Measurements from ENCODE around the gene SPATS2.
"Not testable (repeated sequence)": the region's sequence is repeated elsewhere in the genome, so short reads cannot be mapped to it uniquely, and the experiment has no call there.

Gene SPATS2
- 5.8 to 13.3 (median 7.6) reads per million in 9 experiments for total RNA-seq

DNA sequence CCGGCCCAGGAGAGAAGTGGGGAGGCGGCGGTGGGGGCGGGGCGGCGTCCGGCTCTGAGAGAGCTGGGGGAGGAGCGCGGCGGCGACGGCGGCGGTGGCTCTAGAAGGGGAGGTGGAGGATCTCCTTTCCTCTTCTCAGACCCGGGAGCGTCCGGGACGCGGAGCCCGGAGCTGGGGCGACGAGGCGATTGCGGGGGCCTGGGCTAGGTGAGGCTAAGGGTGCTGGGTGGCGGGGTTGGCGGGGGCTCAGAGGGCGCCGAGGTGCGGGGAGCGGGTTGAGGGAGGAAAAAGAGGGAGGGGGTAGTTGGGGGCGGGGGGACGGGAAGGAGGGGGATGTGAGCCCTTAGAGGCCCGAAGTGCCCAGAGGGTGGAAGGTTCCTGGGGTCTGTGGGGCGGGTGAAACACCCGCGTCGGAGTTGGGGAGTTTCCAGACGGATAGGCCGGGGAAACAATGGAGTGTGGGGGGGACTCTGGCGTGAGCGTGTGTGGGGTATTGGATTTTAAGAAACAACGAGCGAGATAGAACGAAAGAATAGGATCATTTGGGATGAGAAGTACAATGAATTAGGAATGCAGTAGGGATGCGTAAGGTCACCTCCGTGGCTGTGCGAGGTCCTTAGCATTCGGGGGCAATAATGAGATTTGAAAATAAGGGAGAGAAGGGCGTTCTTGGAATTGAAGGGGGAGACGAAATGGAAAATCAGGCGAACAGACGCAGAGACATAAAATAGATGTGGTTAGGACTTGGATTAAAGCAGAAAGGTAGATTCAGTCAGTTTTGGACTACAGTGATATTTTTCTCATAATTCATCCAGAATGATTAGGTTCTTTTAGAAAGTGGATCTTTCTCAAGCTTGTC, at the start of gene SPATS2:
SPATS2 (plus strand) TSS at position 82 of the 859 bp plus-strand sequence. CDS start 93,551 bp downstream, outside the sequence.
- Mint-ChIP-seq H3K36me3 (ENCODE audit: insufficient read depth) (peaks cover 12% of the 10 kb centered on the region), H3K4me1 (ENCODE audit: low read depth in 2 of 2) (peaks cover 12 to 19% of the 10 kb centered on the region in 2 donors), H3K27ac (peak within 1 kb of the TSS; percentile 56 to 94), H3K9me3 (no peaks in the 10 kb centered on the region), H3K27me3 (no peaks in the 10 kb centered on the region), H3K4me3 (peak within 1 kb of the TSS; percentile 73 to 95)
- no peak for DNase-seq
- ATAC-seq (replicated peaks) = no peak

DNA sequence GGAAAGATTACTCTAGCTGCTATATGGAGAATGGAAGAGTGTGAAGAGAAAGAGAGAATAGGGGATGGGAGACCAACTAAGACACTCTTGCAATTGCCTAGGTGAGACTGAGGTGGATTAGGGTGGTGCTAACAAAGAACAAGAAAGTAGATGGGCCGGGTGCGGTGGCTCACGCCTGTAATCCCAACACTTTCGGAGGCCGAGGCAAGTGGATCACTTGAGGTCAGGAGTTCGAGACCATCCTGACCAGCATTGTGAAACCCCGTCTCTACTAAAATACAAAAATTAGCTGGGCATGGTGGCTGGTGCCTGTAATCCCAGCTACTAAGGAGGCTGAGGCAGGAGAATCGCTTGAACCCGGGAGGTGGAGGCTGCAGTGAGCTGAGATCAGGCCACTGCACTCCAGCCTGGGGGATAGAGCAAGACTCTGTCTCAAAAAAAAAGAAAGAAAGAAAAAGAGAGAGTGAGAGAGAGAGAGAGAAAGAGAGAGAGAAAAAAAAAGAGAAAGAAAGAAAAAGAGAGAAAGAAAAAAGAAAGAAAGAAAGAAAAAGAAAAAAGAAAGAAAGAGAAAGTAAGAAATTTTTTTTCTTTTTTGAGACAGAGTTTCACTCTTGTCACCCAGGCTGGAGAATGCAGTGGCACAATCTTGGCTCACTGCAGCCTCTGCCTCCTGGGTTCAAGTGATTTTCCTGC, 46.7 kb upstream of the SPATS2 start:
- Mint-ChIP-seq H3K36me3 (ENCODE audit: insufficient read depth) (peaks cover 12% of the 10 kb centered on the region), H3K4me3 (peak overlapping the region in 1 of 2 donors; percentile 55), H3K4me1 (ENCODE audit: low read depth in 2 of 2) (peaks cover 11 to 12% of the 10 kb centered on the region in 2 donors)
- not testable (repeated sequence) for H3K9me3 Mint-ChIP-seq; H3K27me3 Mint-ChIP-seq; DNase-seq; H3K27ac Mint-ChIP-seq; ATAC-seq (replicated peaks)

DNA sequence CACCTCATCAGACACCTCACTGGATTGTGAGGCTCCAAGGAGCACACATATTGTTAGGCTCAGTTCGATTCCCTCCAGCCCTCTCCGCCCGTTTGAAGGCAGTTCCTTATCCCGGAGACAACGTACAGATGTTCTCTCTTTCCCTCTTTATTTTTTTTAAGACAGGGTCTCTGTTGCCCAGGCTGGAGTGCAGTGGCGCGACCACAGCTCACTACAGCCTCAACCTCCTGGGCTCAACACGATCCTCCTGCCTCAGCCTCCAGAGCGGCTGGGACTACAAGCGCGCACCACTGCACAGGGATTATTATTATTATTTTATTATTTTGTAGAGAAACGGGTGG, 44.9 kb upstream of the SPATS2 start:
- no peaks in the 10 kb centered on the region for H3K9me3 Mint-ChIP-seq
- H3K4me3 Mint-ChIP-seq = peak overlapping the region; percentile 87 to 92
- H3K27me3 Mint-ChIP-seq = no peaks in the 10 kb centered on the region
- no peak for DNase-seq
- H3K36me3 Mint-ChIP-seq (ENCODE audit: insufficient read depth) = peaks cover 10% of the 10 kb centered on the region
- H3K27ac Mint-ChIP-seq = peak overlapping the region in 1 of 2 donors; percentile 55
- no peak for ATAC-seq (replicated peaks)
- peaks cover 11 to 12% of the 10 kb centered on the region in 2 donors for H3K4me1 Mint-ChIP-seq (ENCODE audit: low read depth in 2 of 2)

DNA sequence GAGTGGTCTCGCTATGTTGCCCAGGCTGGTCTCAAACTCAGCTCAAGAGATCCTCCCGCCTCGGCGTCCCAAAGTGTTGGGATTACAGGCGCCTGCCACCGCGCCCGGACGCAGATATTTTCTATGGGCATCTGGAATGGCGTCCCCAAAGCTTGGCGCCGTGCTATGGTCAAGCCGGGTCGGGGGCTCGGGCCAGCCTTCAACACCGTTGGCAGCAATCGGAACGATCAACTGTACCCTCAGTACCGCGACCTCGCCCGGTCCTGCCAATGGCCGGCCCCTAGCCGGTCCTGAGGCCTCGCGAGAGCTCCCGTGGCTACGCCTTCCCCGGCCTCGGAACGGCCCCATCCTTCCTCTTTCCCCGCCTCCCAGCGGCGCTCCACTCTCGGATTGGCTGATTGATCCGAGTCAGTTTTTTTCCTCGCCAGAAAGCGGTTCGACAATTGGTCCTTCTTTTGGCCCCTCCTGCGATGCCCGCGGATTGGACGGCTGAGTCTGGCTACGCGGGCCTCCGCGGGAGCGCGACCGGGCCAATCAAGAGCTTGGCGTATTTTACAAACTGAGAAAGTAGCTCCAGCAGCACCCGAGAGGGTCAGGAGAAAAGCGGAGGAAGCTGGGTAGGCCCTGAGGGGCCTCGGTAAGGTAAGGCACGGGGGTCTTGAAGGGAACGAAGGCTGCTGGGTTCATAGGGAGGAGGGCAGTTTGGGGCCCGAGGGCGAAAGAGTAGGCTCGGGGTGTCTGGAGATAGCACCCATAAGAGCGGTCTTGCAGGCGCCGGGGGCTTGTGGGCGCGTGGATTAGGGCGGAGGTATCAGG, 44.3 kb upstream of the SPATS2 start, which contains the start of gene TROAP:
TROAP (plus strand) TSS at position 548 of the 816 bp plus-strand sequence. CDS start 354 bp downstream, outside the sequence.
- Mint-ChIP-seq H3K27ac (peak within 1 kb of the TSS in 1 of 2 donors; percentile 55), H3K9me3 (no peaks in the 10 kb centered on the region), H3K4me3 (peak within 1 kb of the TSS; percentile 87 to 92), H3K4me1 (ENCODE audit: low read depth in 2 of 2) (peaks cover 11 to 12% of the 10 kb centered on the region in 2 donors), H3K36me3 (ENCODE audit: insufficient read depth) (peaks cover 12% of the 10 kb centered on the region), H3K27me3 (no peaks in the 10 kb centered on the region)
- ATAC-seq (replicated peaks) (peak; percentile 96), DNase-seq (peak; percentile 96 to 97 (median 96))

DNA sequence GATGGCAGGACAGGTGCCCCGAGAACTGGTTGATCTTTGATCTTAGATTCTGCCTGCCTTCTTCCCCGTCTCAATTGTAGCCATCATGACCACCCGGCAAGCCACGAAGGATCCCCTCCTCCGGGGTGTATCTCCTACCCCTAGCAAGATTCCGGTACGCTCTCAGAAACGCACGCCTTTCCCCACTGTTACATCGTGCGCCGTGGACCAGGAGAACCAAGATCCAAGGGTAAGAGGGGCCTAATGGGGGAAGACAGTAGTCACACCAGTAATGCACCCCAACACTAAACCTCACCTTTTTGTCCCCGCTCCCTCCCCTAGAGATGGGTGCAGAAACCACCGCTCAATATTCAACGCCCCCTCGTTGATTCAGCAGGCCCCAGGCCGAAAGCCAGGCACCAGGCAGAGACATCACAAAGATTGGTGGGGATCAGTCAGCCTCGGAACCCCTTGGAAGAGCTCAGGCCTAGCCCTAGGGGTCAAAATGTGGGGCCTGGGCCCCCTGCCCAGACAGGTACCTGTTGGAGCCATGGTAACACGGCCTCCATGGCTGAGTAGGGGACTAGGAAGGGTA, 43.7 kb upstream of the SPATS2 start:
- peaks cover 13% of the 10 kb centered on the region for H3K36me3 Mint-ChIP-seq (ENCODE audit: insufficient read depth)
- no peaks in the 10 kb centered on the region for H3K27me3 Mint-ChIP-seq
- ATAC-seq (replicated peaks) (no peak), DNase-seq (no peak)
- H3K4me1 Mint-ChIP-seq (ENCODE audit: low read depth in 2 of 2) = peaks cover 11 to 12% of the 10 kb centered on the region in 2 donors
- H3K4me3 Mint-ChIP-seq = peak overlapping the region; percentile 87 to 92
- H3K27ac Mint-ChIP-seq = peak overlapping the region in 1 of 2 donors; percentile 55
- no peaks in the 10 kb centered on the region for H3K9me3 Mint-ChIP-seq

DNA sequence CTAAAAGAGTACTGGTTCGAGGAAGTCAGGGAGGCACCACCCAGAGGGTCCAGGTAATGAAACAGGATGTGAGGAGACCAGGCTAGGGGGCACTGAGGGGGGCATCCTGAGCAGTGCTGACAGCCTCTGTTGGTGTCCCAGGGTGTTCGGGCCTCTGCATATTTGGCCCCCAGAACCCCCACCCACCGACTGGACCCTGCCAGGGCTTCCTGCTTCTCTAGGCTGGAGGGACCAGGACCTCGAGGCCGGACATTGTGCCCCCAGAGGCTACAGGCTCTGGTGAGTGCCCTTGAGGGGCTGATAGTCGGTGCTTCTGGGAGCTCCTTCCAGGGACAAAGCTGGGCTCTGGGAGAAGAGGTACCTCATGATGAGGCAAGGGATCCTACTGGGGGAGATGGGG, 41.7 kb upstream of the SPATS2 start:
- H3K36me3 Mint-ChIP-seq (ENCODE audit: insufficient read depth) = peaks cover 13% of the 10 kb centered on the region
- H3K4me1 Mint-ChIP-seq (ENCODE audit: low read depth in 2 of 2) = peaks cover 11 to 12% of the 10 kb centered on the region in 2 donors
- DNase-seq (no peak), ATAC-seq (replicated peaks) (no peak)
- no peak overlapping the region for H3K4me3 Mint-ChIP-seq
- H3K27ac Mint-ChIP-seq = peak overlapping the region in 1 of 2 donors; percentile 13
- H3K27me3 Mint-ChIP-seq = no peaks in the 10 kb centered on the region
- H3K9me3 Mint-ChIP-seq = no peaks in the 10 kb centered on the region

DNA sequence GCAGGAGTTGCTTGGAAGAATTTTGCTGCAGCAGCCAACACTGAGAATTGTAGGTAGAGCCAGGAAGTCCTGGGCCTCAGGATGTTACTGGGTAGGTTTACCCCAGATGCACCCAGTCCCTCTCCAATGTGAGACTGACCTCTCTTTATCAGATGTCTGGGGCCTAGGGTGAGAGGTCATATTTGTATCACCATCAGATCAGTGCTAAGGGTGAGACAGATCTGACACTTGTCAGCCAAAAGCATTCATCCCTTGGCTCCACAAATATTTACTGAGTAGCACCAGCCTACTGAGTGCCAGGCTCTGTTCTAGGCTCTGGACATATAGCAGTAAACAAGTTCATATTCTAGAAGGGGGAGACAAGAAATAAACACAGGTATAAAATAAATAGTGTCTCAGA, 39.9 kb upstream of the SPATS2 start:
- no peak for DNase-seq
- peaks cover 14% of the 10 kb centered on the region for H3K36me3 Mint-ChIP-seq (ENCODE audit: insufficient read depth)
- no peak overlapping the region for H3K27ac Mint-ChIP-seq
- H3K27me3 Mint-ChIP-seq = peaks cover 0 to 15% of the 10 kb centered on the region in 2 donors
- no peaks in the 10 kb centered on the region for H3K9me3 Mint-ChIP-seq
- no peak for ATAC-seq (replicated peaks)
- peaks cover 6 to 7% of the 10 kb centered on the region in 2 donors for H3K4me1 Mint-ChIP-seq (ENCODE audit: low read depth in 2 of 2)
- H3K4me3 Mint-ChIP-seq = no peak overlapping the region

DNA sequence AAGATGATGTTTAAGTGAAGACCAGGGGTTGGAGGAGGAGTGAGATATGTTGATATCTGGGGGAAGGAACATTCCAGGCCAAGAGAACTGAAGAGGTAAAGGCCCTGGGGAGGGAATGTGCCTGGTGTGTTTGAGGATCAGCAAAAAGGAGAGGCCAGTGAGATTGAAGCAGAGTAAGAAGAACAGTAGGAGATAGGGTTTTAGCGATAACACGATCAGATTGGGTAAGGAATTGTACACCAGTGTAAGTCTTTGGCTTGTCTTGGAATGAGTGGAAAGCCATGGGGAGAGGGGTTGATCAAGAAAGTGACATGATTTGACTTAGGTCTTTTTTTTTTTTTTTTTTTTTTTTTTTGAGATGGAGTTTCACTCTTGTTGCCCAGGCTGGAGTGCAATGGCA, 39.4 kb upstream of the SPATS2 start:
- DNase-seq (no peak), ATAC-seq (replicated peaks) (no peak)
- Mint-ChIP-seq H3K27ac (no peak overlapping the region), H3K36me3 (ENCODE audit: insufficient read depth) (peaks cover 10% of the 10 kb centered on the region), H3K27me3 (peaks cover 5 to 20% of the 10 kb centered on the region in 2 donors), H3K9me3 (no peaks in the 10 kb centered on the region), H3K4me1 (ENCODE audit: low read depth in 2 of 2) (peaks cover 6 to 9% of the 10 kb centered on the region in 2 donors), H3K4me3 (no peak overlapping the region)

DNA sequence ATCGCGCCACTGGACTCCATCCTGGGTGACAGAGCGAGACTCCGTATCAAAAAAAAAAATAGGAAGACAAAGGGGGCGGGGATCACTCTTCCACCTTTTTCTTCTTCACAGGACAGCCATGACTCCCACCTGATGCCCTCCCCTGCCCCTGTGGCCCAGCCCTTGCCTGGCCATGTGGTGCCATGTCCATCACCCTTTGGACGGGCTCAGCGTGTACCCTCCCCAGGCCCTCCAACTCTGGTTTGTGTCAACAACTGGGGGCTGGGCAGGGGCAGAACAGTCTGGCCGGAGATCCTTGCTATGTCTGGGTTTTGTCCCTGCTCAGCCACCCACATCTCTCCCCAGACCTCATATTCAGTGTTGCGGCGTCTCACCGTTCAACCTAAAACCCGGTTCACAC, 38.4 kb upstream of the SPATS2 start:
- peaks cover 2 to 8% of the 10 kb centered on the region in 2 donors for H3K4me1 Mint-ChIP-seq (ENCODE audit: low read depth in 2 of 2)

DNA sequence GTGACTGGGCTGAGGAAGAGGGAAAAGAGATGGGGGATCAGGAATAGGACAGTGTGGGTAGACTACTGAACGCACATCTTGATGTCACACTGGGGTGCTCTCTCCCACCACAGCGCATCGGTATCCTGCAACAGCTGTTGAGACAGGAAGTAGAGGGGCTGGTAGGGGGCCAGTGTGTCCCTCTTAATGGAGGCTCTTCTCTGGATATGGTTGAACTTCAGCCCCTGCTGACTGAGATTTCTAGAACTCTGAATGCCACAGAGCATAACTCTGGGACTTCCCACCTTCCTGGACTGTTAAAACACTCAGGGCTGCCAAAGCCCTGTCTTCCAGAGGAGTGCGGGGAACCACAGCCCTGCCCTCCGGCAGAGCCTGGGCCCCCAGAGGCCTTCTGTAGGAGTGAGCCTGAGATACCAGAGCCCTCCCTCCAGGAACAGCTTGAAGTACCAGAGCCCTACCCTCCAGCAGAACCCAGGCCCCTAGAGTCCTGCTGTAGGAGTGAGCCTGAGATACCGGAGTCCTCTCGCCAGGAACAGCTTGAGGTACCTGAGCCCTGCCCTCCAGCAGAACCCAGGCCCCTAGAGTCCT, 37.1 kb upstream of the SPATS2 start:
- Mint-ChIP-seq H3K36me3 (ENCODE audit: insufficient read depth) (peaks cover 8% of the 10 kb centered on the region), H3K27me3 (peaks cover 21 to 37% of the 10 kb centered on the region in 2 donors), H3K4me3 (no peak overlapping the region), H3K27ac (no peak overlapping the region), H3K9me3 (no peaks in the 10 kb centered on the region), H3K4me1 (ENCODE audit: low read depth in 2 of 2) (peaks cover 2 to 8% of the 10 kb centered on the region in 2 donors)
- ATAC-seq (replicated peaks) (no peak), DNase-seq (no peak)

More for the DNA sequence above, 38.4 kb upstream of the SPATS2 start:
- Mint-ChIP-seq H3K4me3 (no peak overlapping the region), H3K9me3 (no peaks in the 10 kb centered on the region), H3K27ac (no peak overlapping the region), H3K36me3 (ENCODE audit: insufficient read depth) (peaks cover 6% of the 10 kb centered on the region), H3K27me3 (peaks cover 10 to 26% of the 10 kb centered on the region in 2 donors)
- no peak for ATAC-seq (replicated peaks)
- no peak for DNase-seq

DNA sequence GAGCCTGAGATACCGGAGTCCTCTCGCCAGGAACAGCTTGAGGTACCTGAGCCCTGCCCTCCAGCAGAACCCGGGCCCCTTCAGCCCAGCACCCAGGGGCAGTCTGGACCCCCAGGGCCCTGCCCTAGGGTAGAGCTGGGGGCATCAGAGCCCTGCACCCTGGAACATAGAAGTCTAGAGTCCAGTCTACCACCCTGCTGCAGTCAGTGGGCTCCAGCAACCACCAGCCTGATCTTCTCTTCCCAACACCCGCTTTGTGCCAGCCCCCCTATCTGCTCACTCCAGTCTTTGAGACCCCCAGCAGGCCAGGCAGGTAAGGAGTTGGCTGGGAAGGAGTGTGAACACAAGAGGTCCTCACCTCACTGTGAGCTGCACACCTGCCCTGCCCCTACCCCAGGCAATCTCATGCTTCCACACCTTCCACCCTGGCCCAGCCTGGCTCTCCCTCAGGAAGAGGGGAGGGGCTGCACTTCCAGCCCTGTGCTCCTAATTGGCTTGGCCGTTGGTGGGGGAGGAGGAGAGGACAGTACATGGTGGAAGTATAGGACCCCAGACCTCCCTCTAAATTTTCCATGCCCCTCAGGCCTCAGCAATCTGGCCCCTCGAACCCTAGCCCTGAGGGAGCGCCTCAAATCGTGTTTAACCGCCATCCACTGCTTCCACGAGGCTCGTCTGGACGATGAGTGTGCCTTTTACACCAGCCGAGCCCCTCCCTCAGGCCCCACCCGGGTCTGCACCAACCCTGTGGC, 36.5 kb upstream of the SPATS2 start:
- Mint-ChIP-seq H3K27ac (peak overlapping the region in 1 of 2 donors; percentile 73), H3K36me3 (ENCODE audit: insufficient read depth) (peaks cover 11% of the 10 kb centered on the region), H3K4me3 (no peak overlapping the region), H3K4me1 (ENCODE audit: low read depth in 2 of 2) (peaks cover 2 to 8% of the 10 kb centered on the region in 2 donors), H3K27me3 (peaks cover 27 to 44% of the 10 kb centered on the region in 2 donors), H3K9me3 (no peaks in the 10 kb centered on the region)
- ATAC-seq (replicated peaks) = no peak
- DNase-seq = no peak
